Measurements from ENCODE around the gene DIDO1.
A peak's percentile ranks its signal among the peaks of the same experiment; 100 is the strongest.

The DIDO1 gene

DNA sequence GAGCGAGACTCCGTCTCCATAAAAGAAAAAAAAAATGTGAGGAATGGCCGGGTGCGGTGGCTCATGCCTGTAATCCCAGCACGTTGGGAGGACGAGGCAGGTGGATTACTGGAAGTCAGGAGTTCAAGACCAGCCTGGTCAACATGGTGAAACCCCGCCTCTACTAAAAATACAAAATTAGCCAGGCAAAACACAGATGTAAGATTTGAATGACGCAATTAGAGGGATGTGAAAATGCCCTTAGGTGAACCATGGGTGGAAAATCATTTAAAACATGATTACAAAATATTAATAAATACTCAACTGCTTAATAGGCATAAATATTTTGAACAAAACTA, 88.5 kb downstream of the DIDO1 start:
- H3K36me3 ChIP-seq (ENCODE audit: control insufficient read depth, insufficient read depth, low read length): no peaks in the 10 kb centered on the region
- TF ChIP-seq, protein P1, sequence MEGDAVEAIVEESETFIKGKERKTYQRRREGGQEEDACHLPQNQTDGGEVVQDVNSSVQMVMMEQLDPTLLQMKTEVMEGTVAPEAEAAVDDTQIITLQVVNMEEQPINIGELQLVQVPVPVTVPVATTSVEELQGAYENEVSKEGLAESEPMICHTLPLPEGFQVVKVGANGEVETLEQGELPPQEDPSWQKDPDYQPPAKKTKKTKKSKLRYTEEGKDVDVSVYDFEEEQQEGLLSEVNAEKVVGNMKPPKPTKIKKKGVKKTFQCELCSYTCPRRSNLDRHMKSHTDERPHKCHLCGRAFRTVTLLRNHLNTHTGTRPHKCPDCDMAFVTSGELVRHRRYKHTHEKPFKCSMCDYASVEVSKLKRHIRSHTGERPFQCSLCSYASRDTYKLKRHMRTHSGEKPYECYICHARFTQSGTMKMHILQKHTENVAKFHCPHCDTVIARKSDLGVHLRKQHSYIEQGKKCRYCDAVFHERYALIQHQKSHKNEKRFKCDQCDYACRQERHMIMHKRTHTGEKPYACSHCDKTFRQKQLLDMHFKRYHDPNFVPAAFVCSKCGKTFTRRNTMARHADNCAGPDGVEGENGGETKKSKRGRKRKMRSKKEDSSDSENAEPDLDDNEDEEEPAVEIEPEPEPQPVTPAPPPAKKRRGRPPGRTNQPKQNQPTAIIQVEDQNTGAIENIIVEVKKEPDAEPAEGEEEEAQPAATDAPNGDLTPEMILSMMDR (IDR thresholded peaks at IDR 0.05; ENCODE audit: insufficient read depth, low read length, poor library complexity, severe bottlenecking): no peak

DNA sequence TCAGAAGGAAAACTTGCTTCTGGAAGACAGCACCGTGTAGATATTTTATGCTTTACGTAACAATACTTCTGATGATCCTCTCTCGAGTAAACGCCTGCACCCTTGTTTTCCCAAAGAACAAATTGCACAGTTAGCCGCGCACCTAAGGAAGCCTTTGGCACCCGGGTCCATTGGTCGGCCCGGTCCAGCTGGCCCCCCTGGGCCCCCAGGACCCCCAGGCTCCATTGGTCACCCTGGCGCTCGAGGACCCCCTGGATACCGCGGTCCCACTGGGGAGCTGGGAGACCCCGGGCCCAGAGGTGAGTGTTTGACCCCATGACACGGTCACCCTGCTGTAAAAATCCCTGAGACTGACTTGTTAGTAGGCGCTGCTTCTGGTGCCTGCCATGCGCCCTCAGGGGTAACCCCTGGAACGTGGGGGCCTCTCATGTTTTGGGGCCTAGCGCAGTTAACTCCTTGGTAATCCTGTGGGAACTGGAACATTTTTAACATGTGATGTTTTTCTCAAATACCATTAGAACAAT, 89.3 kb downstream of the DIDO1 start:
- no peaks in the 10 kb centered on the region for H3K27me3 ChIP-seq (replicated peaks; ENCODE audit: control insufficient read depth, insufficient read depth, low read length)
- no peak overlapping the region for H3K4me3 ChIP-seq (replicated peaks; ENCODE audit: low read depth, low read length)
- H3K36me3 ChIP-seq (ENCODE audit: control insufficient read depth, insufficient read depth, low read length): no peaks in the 10 kb centered on the region
- TF ChIP-seq, protein P1 (IDR thresholded peaks at IDR 0.05; ENCODE audit: insufficient read depth, low read length, poor library complexity, severe bottlenecking): no peak
- DNase-seq (ENCODE audit: extremely low read depth, insufficient read length): no peak

More for the DNA sequence above, 88.5 kb downstream of the DIDO1 start:
- Histone ChIP-seq H3K27me3 (replicated peaks; ENCODE audit: control insufficient read depth, insufficient read depth, low read length) (no peaks in the 10 kb centered on the region), H3K4me3 (replicated peaks; ENCODE audit: low read depth, low read length) (no peak overlapping the region)
- DNase-seq (ENCODE audit: extremely low read depth, insufficient read length): no peak

DNA sequence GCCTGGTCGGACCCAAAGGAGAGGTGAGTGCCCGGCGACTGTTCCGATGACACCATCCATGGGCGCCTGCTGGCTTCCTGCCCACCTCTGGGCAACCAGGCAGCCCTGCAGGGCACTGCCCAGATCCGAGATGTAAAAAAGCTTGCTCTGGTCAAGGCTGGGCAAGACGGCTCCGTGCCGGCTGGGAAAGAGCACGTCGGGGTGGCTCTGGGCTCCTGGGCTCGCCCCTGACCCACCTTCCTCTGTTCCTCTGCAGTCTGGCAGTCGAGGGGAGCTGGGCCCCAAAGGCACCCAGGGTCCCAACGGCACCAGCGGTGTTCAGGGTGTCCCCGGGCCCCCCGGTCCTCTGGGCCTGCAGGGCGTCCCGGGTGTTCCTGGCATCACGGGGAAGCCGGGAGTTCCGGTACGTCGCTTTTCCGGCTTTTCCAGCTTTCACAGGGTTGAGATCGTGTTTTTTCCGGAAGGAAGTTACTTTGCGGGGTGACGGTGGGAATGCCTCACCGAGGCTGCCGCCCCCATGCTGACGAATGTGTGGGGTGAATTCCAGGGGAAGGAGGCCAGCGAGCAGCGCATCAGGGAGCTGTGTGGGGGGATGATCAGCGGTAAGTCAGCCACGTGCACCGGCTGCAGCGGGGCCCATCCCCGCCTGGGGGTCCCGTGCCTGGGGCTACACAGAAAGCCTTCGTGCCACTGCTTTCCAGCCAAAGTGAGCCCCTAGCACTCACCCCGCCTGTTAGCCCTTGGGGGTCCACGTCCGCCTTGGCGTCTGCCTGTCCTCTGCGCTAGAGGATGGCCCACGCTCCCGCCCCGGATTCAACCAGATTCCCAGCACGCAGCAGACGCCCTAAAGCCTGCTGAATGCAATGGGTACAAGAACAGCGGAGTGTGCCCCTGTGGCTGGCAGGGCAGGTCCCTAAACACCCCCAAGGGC, 90.1 kb downstream of the DIDO1 start:
- H3K36me3 ChIP-seq (ENCODE audit: control insufficient read depth, insufficient read depth, low read length): no peaks in the 10 kb centered on the region
- no peak overlapping the region for H3K4me3 ChIP-seq (replicated peaks; ENCODE audit: low read depth, low read length)
- H3K27me3 ChIP-seq (replicated peaks; ENCODE audit: control insufficient read depth, insufficient read depth, low read length): no peaks in the 10 kb centered on the region
- TF ChIP-seq, protein P1 (IDR thresholded peaks at IDR 0.05; ENCODE audit: insufficient read depth, low read length, poor library complexity, severe bottlenecking): no peak
- no peak for DNase-seq (ENCODE audit: extremely low read depth, insufficient read length)

DNA sequence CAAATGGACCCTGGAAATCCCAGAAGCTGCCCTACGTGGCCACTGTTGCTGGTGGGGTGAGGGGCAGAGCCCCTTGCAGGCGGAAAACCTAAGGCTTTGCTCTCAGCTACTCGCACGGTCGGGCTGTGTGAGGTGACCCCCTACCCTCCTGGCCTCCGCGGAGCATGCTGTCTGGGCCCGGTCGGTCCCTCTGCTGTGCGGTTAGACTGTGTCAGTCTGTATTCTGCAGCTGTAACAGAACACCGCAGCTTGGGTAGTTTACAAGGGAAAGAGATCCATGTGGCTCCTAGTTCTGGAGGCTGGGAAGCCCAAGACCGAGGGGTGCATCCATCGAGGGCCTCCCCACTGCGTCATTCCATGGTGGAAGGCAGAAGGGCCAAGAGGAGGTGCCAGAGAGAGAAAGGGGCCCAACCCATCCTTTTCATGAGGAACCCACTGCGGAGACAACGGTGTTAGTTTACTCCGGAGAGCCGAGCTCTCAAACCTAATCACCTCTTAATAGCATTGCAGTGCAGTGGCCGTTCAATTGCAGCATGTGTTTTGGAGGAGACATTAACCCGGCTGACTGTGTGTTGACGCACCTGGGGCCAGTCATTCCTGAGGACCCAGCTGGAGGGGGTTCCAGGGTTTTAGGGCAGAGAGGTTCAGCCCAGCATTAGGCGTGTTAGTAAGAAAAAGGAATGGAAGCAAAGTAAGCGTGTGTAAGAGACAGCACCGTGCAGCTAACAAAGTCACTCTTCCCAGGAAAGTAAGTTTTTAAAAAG, 91.2 kb downstream of the DIDO1 start:
- TF ChIP-seq, protein P1 (IDR thresholded peaks at IDR 0.05; ENCODE audit: insufficient read depth, low read length, poor library complexity, severe bottlenecking): no peak
- Histone ChIP-seq H3K36me3 (ENCODE audit: control insufficient read depth, insufficient read depth, low read length) (no peaks in the 10 kb centered on the region), H3K4me3 (replicated peaks; ENCODE audit: low read depth, low read length) (no peak overlapping the region)

DNA sequence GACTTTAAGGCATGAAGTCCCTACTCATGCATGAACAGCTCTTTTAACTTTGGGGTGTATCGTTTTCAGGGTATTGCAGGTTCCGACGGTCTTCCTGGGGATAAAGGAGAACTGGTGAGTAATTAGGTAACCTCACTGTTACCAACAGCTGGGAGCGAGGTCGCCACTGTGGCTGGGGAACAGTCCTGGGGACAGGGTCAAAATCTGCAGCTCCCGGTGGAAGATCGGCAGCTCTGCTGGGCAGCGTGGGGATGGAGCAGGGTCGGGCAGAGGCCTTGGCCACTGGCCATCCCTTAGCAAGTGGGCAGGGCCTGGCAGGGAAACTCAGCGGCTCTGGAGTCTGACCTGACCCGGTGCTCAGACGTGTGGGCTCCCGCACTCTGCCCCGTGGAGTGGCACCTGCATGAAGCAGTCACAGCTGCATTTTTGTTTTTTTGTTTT, 93.3 kb downstream of the DIDO1 start:
- TF ChIP-seq, protein P1 (IDR thresholded peaks at IDR 0.05; ENCODE audit: insufficient read depth, low read length, poor library complexity, severe bottlenecking): no peak
- Histone ChIP-seq H3K27me3 (replicated peaks; ENCODE audit: control insufficient read depth, insufficient read depth, low read length) (no peaks in the 10 kb centered on the region), H3K36me3 (ENCODE audit: control insufficient read depth, insufficient read depth, low read length) (no peaks in the 10 kb centered on the region), H3K4me3 (replicated peaks; ENCODE audit: low read depth, low read length) (no peak overlapping the region)
- peak; percentile 9 for DNase-seq (ENCODE audit: extremely low read depth, insufficient read length)

More for the DNA sequence above, 91.2 kb downstream of the DIDO1 start:
- DNase-seq (ENCODE audit: extremely low read depth, insufficient read length): no peak
- no peaks in the 10 kb centered on the region for H3K27me3 ChIP-seq (replicated peaks; ENCODE audit: control insufficient read depth, insufficient read depth, low read length)

Data from GM06990 (cell line).